Neuronal stem cell (in vitro differentiated cells): Measurements from ENCODE around the gene KCNK4.

Source experiments
- DNase-seq: peaks from one replicate; pipeline ENCODE4 v3.0.0-alpha.2; 2013; ENCODE audit warnings: low spot score
- H2AFZ ChIP-seq: one replicate; pipeline ENCODE4 v1.6.1; 2013; ENCODE audit warnings: mild to moderate bottlenecking, low read length, inconsistent platforms
- H2AK5ac ChIP-seq: 2 replicates; pipeline ENCODE4 v1.6.1; 2013; ENCODE audit warnings: low read depth, mild to moderate bottlenecking, inconsistent platforms, low read length, moderate library complexity, mixed read lengths
- H2BK120ac ChIP-seq: 2 replicates; pipeline ENCODE4 v1.6.1; 2013; ENCODE audit warnings: low read depth, mild to moderate bottlenecking, inconsistent platforms, low read length, moderate library complexity, mixed read lengths
- H2BK12ac ChIP-seq: one replicate; pipeline ENCODE4 v1.6.1; 2013; ENCODE audit warnings: low read length, inconsistent platforms
- H2BK15ac ChIP-seq: 2 replicates; pipeline ENCODE4 v1.6.1; 2013; ENCODE audit warnings: mild to moderate bottlenecking, low read length, inconsistent platforms, mixed read lengths
- H2BK5ac ChIP-seq: one replicate; pipeline ENCODE4 v1.6.1; 2013; ENCODE audit warnings: inconsistent platforms, mild to moderate bottlenecking, low read length, moderate library complexity
- H3K14ac ChIP-seq: one replicate; pipeline ENCODE4 v1.6.1; 2013; ENCODE audit warnings: low read length, inconsistent platforms
- H3K18ac ChIP-seq: 2 replicates; pipeline ENCODE4 v1.6.1; 2013; ENCODE audit warnings: low read length, inconsistent platforms
- H3K23ac ChIP-seq: 2 replicates; pipeline ENCODE4 v1.6.1; 2013; ENCODE audit warnings: low read depth, mild to moderate bottlenecking, mixed read lengths, low read length, inconsistent platforms; ENCODE audit not compliant: poor library complexity
- H3K27ac ChIP-seq: replicated peaks from 3 replicates; pipeline ENCODE4 v1.5.1; 2013; ENCODE audit warnings: low read length, inconsistent platforms
- H3K27me3 ChIP-seq, 3 experiments: 2 replicates each; pipeline ENCODE4 v1.6.1; 2013; ENCODE audit warnings: low read length in 3 of 3, mild to moderate bottlenecking in 2 of 3, inconsistent platforms in 1 of 3, low read depth in 1 of 3, mixed read lengths in 1 of 3, moderate library complexity in 1 of 3; ENCODE audit not compliant: control insufficient read depth in 3 of 3, insufficient read depth in 3 of 3
- H3K36me3 ChIP-seq, 2 donors: replicated peaks in 1 of 2; 2 replicates each; pipeline ENCODE4 v1.6.1; 2013; ENCODE audit warnings: low read length in 2 of 2; ENCODE audit not compliant: control insufficient read depth in 2 of 2, insufficient read depth in 2 of 2
- H3K4ac ChIP-seq: 2 replicates; pipeline ENCODE4 v1.6.1; 2013; ENCODE audit warnings: inconsistent platforms, mild to moderate bottlenecking, low read length, moderate library complexity
- H3K4me1 ChIP-seq, 2 donors: 1 replicate in 1 of 2; 2 replicates in 1 of 2; pipeline ENCODE4 v1.6.1; 2013; ENCODE audit warnings: low read length in 2 of 2, low read depth in 1 of 2; ENCODE audit not compliant: control insufficient read depth in 2 of 2, insufficient read depth in 1 of 2
- H3K4me2 ChIP-seq: one replicate; pipeline ENCODE4 v1.6.1; 2013; ENCODE audit warnings: mild to moderate bottlenecking, low read length, inconsistent platforms; ENCODE audit not compliant: insufficient read depth, poor library complexity, severe bottlenecking
- H3K4me3 ChIP-seq, 2 donors: 2 replicates each; pipeline ENCODE4 v1.5.1; 2013; ENCODE audit warnings: low read length in 2 of 2, mild to moderate bottlenecking in 2 of 2, inconsistent platforms in 1 of 2, moderate library complexity in 1 of 2
- H3K79me1 ChIP-seq: one replicate; pipeline ENCODE4 v1.6.1; 2013; ENCODE audit warnings: low read depth, mild to moderate bottlenecking, inconsistent platforms, low read length, moderate library complexity
- H3K9ac ChIP-seq: one replicate; pipeline ENCODE4 v1.6.1; 2013; ENCODE audit warnings: mild to moderate bottlenecking, low read depth, low read length, inconsistent platforms; ENCODE audit not compliant: poor library complexity
- H3K9me3 ChIP-seq, 2 donors: replicated peaks in 1 of 2; 2 replicates each; pipeline versions ENCODE3 to v1.6.1; 2013; ENCODE audit warnings: low read length in 2 of 2, mild to moderate bottlenecking in 2 of 2, inconsistent platforms in 1 of 2, low read depth in 1 of 2, mixed read lengths in 1 of 2, moderate library complexity in 1 of 2; ENCODE audit not compliant: control insufficient read depth in 2 of 2, insufficient read depth in 1 of 2
- H4K8ac ChIP-seq: one replicate; pipeline ENCODE4 v1.6.1; 2013; ENCODE audit warnings: low read depth, mild to moderate bottlenecking, inconsistent platforms, low read length, moderate library complexity
- H4K91ac ChIP-seq: one replicate; pipeline ENCODE4 v1.6.1; 2013; ENCODE audit warnings: low read length, low read depth, mild to moderate bottlenecking, inconsistent platforms; ENCODE audit not compliant: poor library complexity
- WGBS, 2 donors: extraction: QIAGEN DNeasy Blood & Tissue Kit; methylation state at CpG; one replicate each; pipeline ENCODE4 v1.1.7; 2013; ENCODE audit warnings: missing lambda C conversion rate in 2 of 2, mixed read lengths in 1 of 2; ENCODE audit not compliant: insufficient read length in 2 of 2, insufficient replicate concordance in 1 of 2; ENCODE audit errors: extremely low coverage in 2 of 2; 5-methylcytosine and 5-hydroxymethylcytosine counted together

Gene KCNK4

DNA sequence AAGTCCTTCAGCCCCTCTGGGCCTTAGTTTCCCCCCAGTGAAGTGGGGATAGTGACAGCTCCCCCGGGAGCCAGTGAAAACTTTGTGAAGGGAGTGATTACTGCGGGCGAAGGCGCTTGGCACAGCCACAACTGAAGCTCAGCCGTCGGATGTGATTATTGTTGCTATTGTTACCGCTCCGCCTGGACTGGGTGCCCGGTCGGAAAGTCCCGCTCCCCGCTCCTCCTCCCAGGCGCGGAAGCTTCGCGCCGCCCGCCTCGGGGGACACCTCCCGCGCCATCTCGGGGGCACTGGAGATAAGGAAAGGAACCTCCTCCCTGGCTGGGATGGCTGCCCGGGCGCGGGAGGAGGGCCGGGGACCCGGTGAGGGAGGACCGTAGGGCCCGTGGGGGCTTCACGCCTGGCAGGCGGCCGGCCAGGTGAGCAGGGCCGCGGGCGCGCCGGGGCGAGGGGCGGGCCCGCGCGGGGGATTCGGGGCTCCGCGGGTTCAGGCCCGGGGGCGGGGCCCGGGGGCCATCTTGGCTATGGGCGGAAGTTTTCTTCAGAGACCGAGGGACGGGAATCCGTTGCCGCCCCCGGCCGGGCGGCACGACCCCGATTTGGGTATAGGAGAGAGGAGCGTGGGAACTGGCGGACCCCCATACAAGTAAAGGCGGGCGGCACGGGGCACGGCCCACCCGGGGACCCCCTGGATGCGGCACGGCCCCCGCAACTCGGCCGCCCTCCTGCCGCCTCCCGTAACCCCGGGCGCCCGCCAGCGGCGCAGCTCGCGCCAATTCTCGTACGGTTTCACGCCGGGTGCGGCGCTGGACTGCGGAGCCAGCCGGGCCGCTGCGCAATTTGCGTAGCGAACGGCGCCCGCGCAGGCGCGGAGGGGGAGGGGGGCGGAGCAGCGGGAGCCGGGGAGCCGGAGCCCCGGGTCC is 5.9 kb upstream of the KCNK4 start, which contains the start of gene GPR137:
GPR137 (plus strand) TSS at position 887 of the 923 bp plus-strand sequence. CDS start 677 bp downstream, outside the sequence.
- Histone ChIP-seq H3K4me2 (peak within 1 kb of the TSS; percentile 100), H2AFZ (peak within 1 kb of the TSS; percentile 99), H3K36me3 (peaks cover 2 to 18% of the 10 kb centered on the region in 2 donors), H4K8ac (peak within 1 kb of the TSS; percentile 82), H2BK15ac (peak within 1 kb of the TSS; percentile 49), H2BK120ac (no peak within 1 kb of the TSS), H3K4me3 (peak within 1 kb of the TSS; percentile 68 to 91), H2BK12ac (no peak within 1 kb of the TSS), H3K9me3 (no peaks in the 10 kb centered on the region), H3K27ac (peak within 1 kb of the TSS; percentile 61), H2BK5ac (no peak within 1 kb of the TSS), H3K27me3 (peaks cover 1 to 11% (median 10%) of the 10 kb centered on the region in 3 experiments), H2AK5ac (peak within 1 kb of the TSS; percentile 98), H3K4me1 (peaks cover 3 to 9% of the 10 kb centered on the region in 2 donors), H3K14ac (peak within 1 kb of the TSS; percentile 44), H3K9ac (peak within 1 kb of the TSS; percentile 90), H3K23ac (peak within 1 kb of the TSS; percentile 85), H3K18ac (peak within 1 kb of the TSS; percentile 98), H3K4ac (no peak within 1 kb of the TSS), H3K79me1 (peaks cover 6% of the 10 kb centered on the region), H4K91ac (no peak within 1 kb of the TSS)
- DNase-seq: peak; percentile 82
- WGBS, 2 donors: no CpG with 5 or more reads among the region's 102 CpGs

DNA sequence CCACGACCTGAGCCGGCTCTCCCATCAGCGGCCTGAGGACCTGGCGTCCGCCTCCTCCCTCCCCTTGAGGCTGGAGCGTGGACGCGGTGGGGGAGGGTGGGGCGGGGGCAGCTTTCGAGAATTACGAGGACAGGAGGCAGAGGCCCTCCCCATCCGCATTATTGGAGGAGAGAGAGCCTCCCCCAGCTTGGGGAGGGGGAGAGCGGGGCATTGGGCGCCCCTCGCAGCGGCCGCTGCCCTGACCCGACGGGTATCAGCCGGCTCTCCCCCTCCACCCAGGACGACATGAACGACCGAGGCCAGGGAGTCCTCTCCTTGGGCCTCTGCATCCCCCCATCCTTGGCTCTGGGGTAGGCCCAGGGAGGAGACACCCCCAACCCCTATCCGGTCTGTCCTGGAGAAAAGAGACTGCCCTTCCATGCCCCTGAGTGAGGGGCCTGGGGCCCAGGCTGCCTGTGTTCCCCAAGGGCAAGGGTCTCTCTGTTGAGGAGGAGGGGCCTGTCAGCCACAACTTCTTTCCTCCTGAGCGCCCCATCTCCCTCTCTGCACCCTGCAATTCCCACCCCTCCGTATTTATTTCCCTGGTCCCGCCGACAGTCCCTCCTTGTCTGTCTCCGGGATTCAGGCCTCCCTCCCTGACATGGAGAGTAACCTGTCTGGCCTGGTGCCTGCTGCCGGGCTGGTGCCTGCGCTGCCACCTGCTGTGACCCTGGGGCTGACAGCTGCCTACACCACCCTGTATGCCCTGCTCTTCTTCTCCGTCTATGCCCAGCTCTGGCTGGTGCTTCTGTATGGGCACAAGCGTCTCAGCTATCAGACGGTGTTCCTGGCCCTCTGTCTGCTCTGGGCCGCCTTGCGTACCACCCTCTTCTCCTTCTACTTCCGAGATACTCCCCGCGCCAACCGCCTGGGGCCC is 5.0 kb upstream of the KCNK4 start:
- Histone ChIP-seq H3K14ac (peak overlapping the region; percentile 17), H3K36me3 (peaks cover 2 to 16% of the 10 kb centered on the region in 2 donors), H2AFZ (peak overlapping the region; percentile 99), H4K91ac (no peak overlapping the region), H3K9ac (peak overlapping the region; percentile 75), H3K79me1 (peaks cover 6% of the 10 kb centered on the region), H3K27ac (no peak overlapping the region), H2BK15ac (peak overlapping the region; percentile 37), H3K4me3 (peak overlapping the region; percentile 68 to 91), H4K8ac (peak overlapping the region; percentile 48), H3K4ac (no peak overlapping the region), H3K18ac (peak overlapping the region; percentile 84), H3K4me1 (peaks cover 3 to 9% of the 10 kb centered on the region in 2 donors), H3K9me3 (no peaks in the 10 kb centered on the region), H2AK5ac (peak overlapping the region; percentile 98), H2BK12ac (no peak overlapping the region), H2BK120ac (no peak overlapping the region), H3K27me3 (peaks cover 8 to 20% (median 19%) of the 10 kb centered on the region in 3 experiments), H3K23ac (peak overlapping the region; percentile 73), H2BK5ac (no peak overlapping the region), H3K4me2 (peak overlapping the region; percentile 81)
- no CpG with 5 or more reads among the region's 40 CpGs for WGBS, 2 donors
- DNase-seq: no peak

DNA sequence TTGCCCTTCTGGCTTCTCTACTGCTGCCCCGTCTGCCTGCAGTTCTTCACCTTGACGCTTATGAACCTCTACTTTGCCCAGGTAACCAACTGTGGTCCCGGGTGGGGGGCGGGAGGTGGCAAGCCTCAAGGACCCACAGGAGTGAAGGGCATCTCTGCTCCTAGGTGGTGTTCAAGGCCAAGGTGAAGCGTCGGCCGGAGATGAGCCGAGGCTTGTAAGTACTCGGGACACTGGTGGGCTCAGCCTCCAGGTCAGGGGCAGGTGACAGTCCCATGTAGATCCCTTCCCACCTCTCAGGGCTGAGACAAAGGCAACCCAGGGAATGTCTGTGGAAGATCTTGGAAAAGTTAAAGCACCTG is 4.3 kb upstream of the KCNK4 start:
- H4K8ac ChIP-seq: no peak overlapping the region
- H3K27ac ChIP-seq: no peak overlapping the region
- peak overlapping the region; percentile 98 for H2AK5ac ChIP-seq
- DNase-seq: no peak
- H3K36me3 ChIP-seq: peaks cover 2 to 12% of the 10 kb centered on the region in 2 donors
- peaks cover 6% of the 10 kb centered on the region for H3K79me1 ChIP-seq
- peak overlapping the region; percentile 17 for H3K14ac ChIP-seq
- no peak overlapping the region for H2BK120ac ChIP-seq
- no peak overlapping the region for H3K18ac ChIP-seq
- H3K23ac ChIP-seq: no peak overlapping the region
- H2BK15ac ChIP-seq: peak overlapping the region; percentile 37
- no peak overlapping the region for H2AFZ ChIP-seq
- H3K4me2 ChIP-seq: peak overlapping the region; percentile 18
- H3K9me3 ChIP-seq: no peaks in the 10 kb centered on the region
- H3K27me3 ChIP-seq: peaks cover 14 to 26% (median 25%) of the 10 kb centered on the region in 3 experiments
- H2BK5ac ChIP-seq: no peak overlapping the region
- no peak overlapping the region for H4K91ac ChIP-seq
- H3K4ac ChIP-seq: no peak overlapping the region
- no peak overlapping the region for H2BK12ac ChIP-seq
- peaks cover 5 to 9% of the 10 kb centered on the region in 2 donors for H3K4me1 ChIP-seq
- H3K4me3 ChIP-seq: no peak overlapping the region
- peak overlapping the region; percentile 75 for H3K9ac ChIP-seq
- WGBS, 2 donors: no CpG with 5 or more reads among the region's 9 CpGs
